Neural progenitor cell (in vitro differentiated cells): Measurements from ENCODE around the gene APOOL. TPM values are rescaled to one million over a fixed set of nuclear protein-coding genes. Genes with fewer than 3 reads are reported as not detected.

Experiments
- DNase-seq: peaks from one replicate; pipeline ENCODE4 v3.0.0-alpha.2; 2016; ENCODE audit warnings: low spot score
- H2AFZ ChIP-seq: fragments of 200-600 bp; sonication (generic); replicated peaks from 2 replicates; pipeline ENCODE4 v1.6.1; 2016; ENCODE audit warnings: antibody characterized with exemption
- H3F3A ChIP-seq: fragments of 200-600 bp; sonication (generic); 2 replicates; pipeline ENCODE4 v1.6.1; 2016; ENCODE audit warnings: antibody characterized with exemption, low read depth
- H3K27ac ChIP-seq: fragments of 200-600 bp; sonication (generic); 2 replicates; pipeline ENCODE4 v1.5.1; 2016; ENCODE audit warnings: mild to moderate bottlenecking
- H3K27me3 ChIP-seq: fragments of 200-600 bp; sonication (generic); 2 replicates; pipeline ENCODE4 v1.6.1; 2016; ENCODE audit warnings: mild to moderate bottlenecking, moderate library complexity
- H3K36me3 ChIP-seq: fragments of 200-600 bp; sonication (generic); 2 replicates; pipeline ENCODE4 v1.5.1; 2016
- H3K4me1 ChIP-seq: fragments of 200-600 bp; sonication (generic); 2 replicates; pipeline ENCODE4 v1.6.1; 2016; ENCODE audit warnings: mixed run types
- H3K4me2 ChIP-seq: fragments of 200-600 bp; sonication (generic); 2 replicates; pipeline ENCODE4 v1.6.1; 2016
- H3K4me3 ChIP-seq: fragments of 200-600 bp; sonication (generic); 2 replicates; pipeline ENCODE4 v1.5.1; 2016
- H3K79me2 ChIP-seq: fragments of 200-600 bp; sonication (generic); 2 replicates; pipeline ENCODE4 v1.6.1; 2016; ENCODE audit warnings: low read depth
- H3K9ac ChIP-seq: fragments of 200-600 bp; sonication (generic); 2 replicates; pipeline ENCODE4 v1.6.1; 2016
- H3K9me3 ChIP-seq: fragments of 200-600 bp; sonication (generic); 2 replicates; pipeline ENCODE4 v1.5.1; 2016; ENCODE audit warnings: low read depth
- H4K20me1 ChIP-seq: fragments of 200-600 bp; sonication (generic); 2 replicates; pipeline ENCODE4 v1.6.1; 2016; ENCODE audit warnings: low read depth
- H3K27ac Mint-ChIP-seq: 3 replicates; pipeline ENCODE4 v1.8.0; 2021; ENCODE audit warnings: mixed read lengths
- H3K27me3 Mint-ChIP-seq: 2 replicates; pipeline ENCODE4 v1.8.0; 2022; ENCODE audit warnings: low read depth, mild to moderate bottlenecking, inconsistent platforms, moderate library complexity, mixed read lengths; ENCODE audit not compliant: insufficient read depth
- H3K36me3 Mint-ChIP-seq: 3 replicates; pipeline ENCODE4 v1.8.0; 2021; ENCODE audit warnings: mixed read lengths
- H3K4me1 Mint-ChIP-seq: 3 replicates; pipeline ENCODE4 v1.8.0; 2021; ENCODE audit warnings: mixed read lengths
- H3K4me3 Mint-ChIP-seq: 3 replicates; pipeline ENCODE4 v1.8.0; 2021; ENCODE audit warnings: mild to moderate bottlenecking, moderate library complexity, mixed read lengths
- H3K9me3 Mint-ChIP-seq: 3 replicates; pipeline ENCODE4 v1.8.0; 2020; ENCODE audit warnings: mixed read lengths
- EZH2 ChIP-seq: fragments of 200-600 bp; sonication (generic); IDR thresholded peaks from 2 replicates; pipeline ENCODE4 v1.6.1; 2017; ENCODE audit warnings: antibody characterized with exemption, mild to moderate bottlenecking, moderate library complexity
- EZH2phosphoT487 ChIP-seq: fragments of 200-600 bp; sonication (generic); IDR thresholded peaks from 2 replicates; pipeline ENCODE4 v1.6.1; 2017; ENCODE audit warnings: antibody characterized with exemption
- total RNA-seq: library from RNA; depleted of rRNA; stranded (reverse); fragments of >200 nt; gene quantifications from 2 replicates; pipeline ENCODE4 v1.2.3, GENCODE V29; 2015; ENCODE audit warnings: low replicate concordance
- TF ChIP-seq, protein P1 (sequence below): fragments of 200-600 bp; sonication (generic); IDR thresholded peaks from 2 replicates; pipeline ENCODE4 v1.5.1; 2017; ENCODE audit warnings: antibody characterized with exemption, mild to moderate bottlenecking

The APOOL gene
- total RNA-seq, 1 donor from 2014 or later, result 9.0 TPM

GRCh38 chrX:85031505-85031904 is 27.8 kb downstream of the APOOL start:
- Mint-ChIP-seq H3K4me1 (no peaks in the 10 kb centered on the region), H3K27ac (no peak overlapping the region), H3K27me3 (no peaks in the 10 kb centered on the region), H3K36me3 (peaks cover 4% of the 10 kb centered on the region), H3K4me3 (no peak overlapping the region), H3K9me3 (peaks cover 10% of the 10 kb centered on the region)
- no peaks in the 10 kb centered on the region for H3K9me3 ChIP-seq
- no peak for DNase-seq
- H3K27me3 ChIP-seq, result no peaks in the 10 kb centered on the region
- peaks cover 19% of the 10 kb centered on the region for H3K79me2 ChIP-seq
- H3K4me3 ChIP-seq, result no peak overlapping the region
- no peak overlapping the region for H3K27ac ChIP-seq
- no peaks in the 10 kb centered on the region for H3K4me1 ChIP-seq
- H3K9ac ChIP-seq, result no peak overlapping the region
- no peaks in the 10 kb centered on the region for H3K36me3 ChIP-seq
- TF ChIP-seq EZH2phosphoT487 (no peak), EZH2 (no peak)
- TF ChIP-seq, protein P1, sequence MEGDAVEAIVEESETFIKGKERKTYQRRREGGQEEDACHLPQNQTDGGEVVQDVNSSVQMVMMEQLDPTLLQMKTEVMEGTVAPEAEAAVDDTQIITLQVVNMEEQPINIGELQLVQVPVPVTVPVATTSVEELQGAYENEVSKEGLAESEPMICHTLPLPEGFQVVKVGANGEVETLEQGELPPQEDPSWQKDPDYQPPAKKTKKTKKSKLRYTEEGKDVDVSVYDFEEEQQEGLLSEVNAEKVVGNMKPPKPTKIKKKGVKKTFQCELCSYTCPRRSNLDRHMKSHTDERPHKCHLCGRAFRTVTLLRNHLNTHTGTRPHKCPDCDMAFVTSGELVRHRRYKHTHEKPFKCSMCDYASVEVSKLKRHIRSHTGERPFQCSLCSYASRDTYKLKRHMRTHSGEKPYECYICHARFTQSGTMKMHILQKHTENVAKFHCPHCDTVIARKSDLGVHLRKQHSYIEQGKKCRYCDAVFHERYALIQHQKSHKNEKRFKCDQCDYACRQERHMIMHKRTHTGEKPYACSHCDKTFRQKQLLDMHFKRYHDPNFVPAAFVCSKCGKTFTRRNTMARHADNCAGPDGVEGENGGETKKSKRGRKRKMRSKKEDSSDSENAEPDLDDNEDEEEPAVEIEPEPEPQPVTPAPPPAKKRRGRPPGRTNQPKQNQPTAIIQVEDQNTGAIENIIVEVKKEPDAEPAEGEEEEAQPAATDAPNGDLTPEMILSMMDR, result no peak
- no peak overlapping the region for H2AFZ ChIP-seq
- H4K20me1 ChIP-seq, result no peaks in the 10 kb centered on the region
- no peak overlapping the region for H3K4me2 ChIP-seq
- H3F3A ChIP-seq, result no peaks in the 10 kb centered on the region

GRCh38 chrX:85037114-85037513 is 33.4 kb downstream of the APOOL start:
- Mint-ChIP-seq H3K36me3 (no peaks in the 10 kb centered on the region), H3K4me3 (no peak overlapping the region), H3K27ac (no peak overlapping the region), H3K9me3 (peaks cover 27% of the 10 kb centered on the region), H3K4me1 (no peaks in the 10 kb centered on the region), H3K27me3 (no peaks in the 10 kb centered on the region)
- Histone ChIP-seq H3K79me2 (peaks cover 27% of the 10 kb centered on the region), H2AFZ (no peak overlapping the region), H3K4me1 (no peaks in the 10 kb centered on the region), H3K27me3 (no peaks in the 10 kb centered on the region), H3K9ac (no peak overlapping the region), H4K20me1 (no peaks in the 10 kb centered on the region), H3K4me2 (no peak overlapping the region), H3K36me3 (no peaks in the 10 kb centered on the region), H3K4me3 (no peak overlapping the region), H3F3A (no peaks in the 10 kb centered on the region), H3K27ac (no peak overlapping the region), H3K9me3 (peaks cover 5% of the 10 kb centered on the region)
- no peak for DNase-seq
- TF ChIP-seq EZH2phosphoT487 (no peak), EZH2 (no peak)
- TF ChIP-seq, protein P1, result no peak

DNA sequence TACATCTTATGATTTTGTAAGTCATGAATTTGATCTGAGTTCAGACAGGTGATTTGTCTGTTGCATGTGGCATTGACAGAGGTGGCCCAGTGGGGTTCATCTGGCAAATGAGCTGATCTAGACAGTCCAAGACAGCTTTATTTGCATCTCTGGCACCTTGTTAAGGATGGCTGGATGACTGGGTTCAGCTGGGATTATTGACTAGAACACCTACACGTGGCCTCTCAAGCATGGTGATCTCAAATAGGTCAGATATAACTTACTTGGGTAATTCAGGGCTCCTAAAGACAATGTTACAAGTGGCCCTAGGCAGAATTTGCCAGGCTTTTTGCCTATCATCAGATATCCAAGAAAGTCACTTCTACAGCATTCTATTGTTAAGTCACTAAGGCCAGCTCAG is 48.0 kb downstream of the APOOL start:
- no peaks in the 10 kb centered on the region for H3F3A ChIP-seq
- no peak overlapping the region for H3K27ac Mint-ChIP-seq
- H4K20me1 ChIP-seq, result no peaks in the 10 kb centered on the region
- H3K9me3 ChIP-seq, result no peaks in the 10 kb centered on the region
- no peaks in the 10 kb centered on the region for H3K79me2 ChIP-seq
- H3K9ac ChIP-seq, result no peak overlapping the region
- no peaks in the 10 kb centered on the region for H3K27me3 Mint-ChIP-seq
- TF ChIP-seq EZH2 (no peak), EZH2phosphoT487 (no peak)
- TF ChIP-seq, protein P1, result no peak
- no peaks in the 10 kb centered on the region for H3K36me3 ChIP-seq
- H3K4me3 Mint-ChIP-seq, result no peak overlapping the region
- H3K4me1 ChIP-seq, result no peaks in the 10 kb centered on the region
- no peaks in the 10 kb centered on the region for H3K36me3 Mint-ChIP-seq
- DNase-seq, result no peak
- H3K9me3 Mint-ChIP-seq, result no peaks in the 10 kb centered on the region
- no peak overlapping the region for H3K4me3 ChIP-seq
- H3K4me2 ChIP-seq, result no peak overlapping the region
- H2AFZ ChIP-seq, result no peak overlapping the region
- H3K27ac ChIP-seq, result no peak overlapping the region
- H3K4me1 Mint-ChIP-seq, result no peaks in the 10 kb centered on the region
- no peaks in the 10 kb centered on the region for H3K27me3 ChIP-seq

GRCh38 chrX:85052205-85052604 is 48.5 kb downstream of the APOOL start:
- Mint-ChIP-seq H3K27ac (no peak overlapping the region), H3K9me3 (no peaks in the 10 kb centered on the region), H3K4me1 (no peaks in the 10 kb centered on the region), H3K36me3 (no peaks in the 10 kb centered on the region), H3K27me3 (no peaks in the 10 kb centered on the region), H3K4me3 (no peak overlapping the region)
- H3K4me1 ChIP-seq, result no peaks in the 10 kb centered on the region
- no peak for DNase-seq
- H3K36me3 ChIP-seq, result no peaks in the 10 kb centered on the region
- H3K79me2 ChIP-seq, result no peaks in the 10 kb centered on the region
- H3K27ac ChIP-seq, result no peak overlapping the region
- no peak overlapping the region for H3K9ac ChIP-seq
- H3F3A ChIP-seq, result no peaks in the 10 kb centered on the region
- H4K20me1 ChIP-seq, result no peaks in the 10 kb centered on the region
- TF ChIP-seq EZH2 (no peak), EZH2phosphoT487 (no peak)
- TF ChIP-seq, protein P1, result no peak
- H3K9me3 ChIP-seq, result no peaks in the 10 kb centered on the region
- H3K4me2 ChIP-seq, result no peak overlapping the region
- H3K4me3 ChIP-seq, result no peak overlapping the region
- H3K27me3 ChIP-seq, result no peaks in the 10 kb centered on the region
- H2AFZ ChIP-seq, result no peak overlapping the region
